Measurements from ENCODE around the gene ATF4. TPM values are rescaled to one million over a fixed set of nuclear protein-coding genes. Genes with fewer than 3 reads are reported as not detected.

The ATF4 gene
- total RNA-seq, 4 donors from 2014 or later = 222 to 550 (median 280) TPM

DNA sequence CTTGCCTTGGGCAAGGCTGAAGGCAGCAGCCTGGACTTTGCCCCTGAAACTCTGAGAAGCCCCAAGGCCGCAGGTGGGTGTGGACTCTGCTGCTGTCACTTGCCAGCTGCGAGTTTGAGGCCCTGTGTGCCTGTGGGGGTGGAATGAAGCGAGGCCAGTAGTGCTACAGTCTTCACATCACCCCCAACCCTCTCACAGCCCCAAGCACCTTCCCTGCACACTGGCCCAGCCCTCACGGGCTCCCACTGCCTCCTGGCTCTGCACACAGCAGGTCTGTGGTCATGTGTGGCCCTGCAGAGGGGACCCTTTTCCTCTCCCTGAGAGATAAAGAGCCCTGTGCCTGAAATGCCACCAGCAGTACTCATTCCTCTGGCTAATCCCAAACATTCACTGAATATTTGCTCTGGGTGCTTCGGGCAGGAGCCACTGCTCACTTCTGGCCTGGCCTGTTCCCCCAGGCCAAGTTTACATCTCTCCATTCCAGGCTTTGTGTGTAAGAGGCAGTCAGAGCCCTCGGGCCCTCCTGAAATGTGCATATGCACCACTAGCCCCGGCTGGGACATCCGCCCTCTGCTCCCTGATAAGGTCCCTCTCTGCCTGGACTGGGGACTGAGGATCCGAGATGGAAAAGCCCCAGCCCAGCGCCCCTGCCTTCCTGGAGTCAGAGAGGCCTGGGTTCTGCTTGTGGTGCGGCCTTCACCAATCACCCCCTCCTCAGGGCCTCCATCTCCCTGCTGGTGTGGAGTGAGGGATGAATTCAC, 45.8 kb upstream of the ATF4 start:
- Histone ChIP-seq H3K4me1 (peaks cover 0 to 49% (median 15%) of the 10 kb centered on the region in 4 donors), H3K27ac (peak overlapping the region in 3 of 4 donors; percentile 87 to 98 (median 95)), H3K9me3 (no peaks in the 10 kb centered on the region), H3K27me3 (no peaks in the 10 kb centered on the region), H3K4me3 (peak overlapping the region in 2 of 4 donors; percentile 55 to 57), H3K36me3 (peaks cover 0 to 16% (median 0%) of the 10 kb centered on the region in 3 donors)
- TF ChIP-seq POLR2A (IDR thresholded peaks at IDR 0.05) (peak in 1 of 2 donors; percentile 36), CTCF (IDR thresholded peaks at IDR 0.05) (no peak)
- DNase-seq = peak in 2 of 3 donors; percentile 86 to 87

GRCh38 chr22:39475337-39475736, 45.0 kb upstream of the ATF4 start:
- H3K4me1 ChIP-seq = peaks cover 0 to 41% (median 15%) of the 10 kb centered on the region in 4 donors
- peak overlapping the region in 2 of 4 donors; percentile 23 to 95 for H3K27ac ChIP-seq
- DNase-seq = peak in 1 of 3 donors; percentile 52
- H3K4me3 ChIP-seq = no peak overlapping the region
- TF ChIP-seq CTCF (IDR thresholded peaks at IDR 0.05) (no peak), POLR2A (IDR thresholded peaks at IDR 0.05) (no peak)
- peaks cover 0 to 16% (median 0%) of the 10 kb centered on the region in 3 donors for H3K36me3 ChIP-seq
- H3K9me3 ChIP-seq = no peaks in the 10 kb centered on the region
- H3K27me3 ChIP-seq = no peaks in the 10 kb centered on the region

DNA sequence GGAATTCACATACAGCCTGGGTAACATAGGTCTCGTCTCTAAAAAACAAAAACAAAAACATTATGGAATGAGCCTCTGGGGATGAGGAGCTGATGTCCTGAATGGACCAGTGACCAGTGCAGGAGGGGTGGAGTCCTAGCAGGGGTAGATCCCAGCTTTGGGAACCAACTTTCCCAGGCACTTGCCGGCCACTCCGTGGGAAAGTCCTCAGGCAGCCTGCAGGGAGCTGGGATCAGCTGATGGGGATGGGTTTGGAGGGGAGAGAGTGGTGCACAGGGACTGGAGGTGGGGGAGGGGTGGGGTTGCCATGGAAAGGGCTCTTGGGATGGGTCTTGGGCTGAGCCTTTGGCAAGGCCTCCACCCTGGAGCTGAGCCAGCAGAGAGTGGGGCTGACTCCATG, 44.5 kb upstream of the ATF4 start:
- DNase-seq = peak in 1 of 3 donors; percentile 47
- Histone ChIP-seq H3K4me1 (peaks cover 0 to 36% (median 15%) of the 10 kb centered on the region in 4 donors), H3K36me3 (peaks cover 0 to 16% (median 0%) of the 10 kb centered on the region in 3 donors), H3K9me3 (no peaks in the 10 kb centered on the region), H3K4me3 (no peak overlapping the region), H3K27me3 (no peaks in the 10 kb centered on the region), H3K27ac (no peak overlapping the region)
- TF ChIP-seq POLR2A (IDR thresholded peaks at IDR 0.05) = no peak
- no peak for TF ChIP-seq CTCF (IDR thresholded peaks at IDR 0.05)

- no peak for TF ChIP-seq CTCF (IDR thresholded peaks at IDR 0.05)
- TF ChIP-seq POLR2A (IDR thresholded peaks at IDR 0.05) = no peak
- Histone ChIP-seq H3K4me3 (no peak overlapping the region), H3K27ac (no peak overlapping the region), H3K9me3 (no peaks in the 10 kb centered on the region), H3K4me1 (peaks cover 0 to 28% (median 10%) of the 10 kb centered on the region in 4 donors), H3K27me3 (no peaks in the 10 kb centered on the region), H3K36me3 (peaks cover 0 to 16% (median 0%) of the 10 kb centered on the region in 3 donors)
- no peak for DNase-seq
Measured at GRCh38 chr22:39476664-39477063, 43.7 kb upstream of the ATF4 start.

DNA sequence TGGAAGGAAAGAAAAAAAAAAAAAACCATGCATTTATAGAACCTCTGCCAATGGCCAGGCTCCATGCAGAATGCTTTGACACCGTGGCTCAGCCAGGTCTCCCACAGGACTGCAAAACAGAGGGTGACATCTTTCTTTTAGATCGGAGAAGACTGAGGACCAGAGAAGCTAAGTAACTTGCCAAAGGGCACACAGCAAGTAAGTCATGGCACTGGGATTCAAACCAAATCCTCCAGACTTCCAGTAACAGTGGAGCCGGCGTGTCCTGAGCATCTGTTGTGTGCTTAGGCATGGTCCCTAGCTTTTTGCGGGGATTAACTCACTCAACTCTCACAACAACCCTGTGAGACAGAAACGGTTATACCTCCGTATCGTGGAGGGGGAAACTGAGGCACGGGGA, 42.8 kb upstream of the ATF4 start:
- H3K36me3 ChIP-seq = peaks cover 0 to 16% (median 0%) of the 10 kb centered on the region in 3 donors
- no peaks in the 10 kb centered on the region for H3K27me3 ChIP-seq
- H3K9me3 ChIP-seq = no peaks in the 10 kb centered on the region
- DNase-seq = no peak
- TF ChIP-seq POLR2A (IDR thresholded peaks at IDR 0.05) (no peak), CTCF (IDR thresholded peaks at IDR 0.05) (no peak)
- no peak overlapping the region for H3K4me3 ChIP-seq
- H3K4me1 ChIP-seq = peaks cover 0 to 19% (median 2%) of the 10 kb centered on the region in 4 donors
- H3K27ac ChIP-seq = no peak overlapping the region
